HG03575 (cell line): ENCODE results near the gene ACAD10.
"Not testable (repeated sequence)": the region's sequence is repeated elsewhere in the genome, so short reads cannot be mapped to it uniquely, and the experiment has no call there.

Experiments
- ATAC-seq: cut with Tn5 transposase; IDR thresholded peaks from one replicate; pipeline ENCODE4 v1.9.1; 2021; ENCODE audit not compliant: unreplicated experiment, insufficient number of reproducible peaks, low FRiP score; ENCODE audit errors: extremely low read depth

Gene ACAD10

DNA sequence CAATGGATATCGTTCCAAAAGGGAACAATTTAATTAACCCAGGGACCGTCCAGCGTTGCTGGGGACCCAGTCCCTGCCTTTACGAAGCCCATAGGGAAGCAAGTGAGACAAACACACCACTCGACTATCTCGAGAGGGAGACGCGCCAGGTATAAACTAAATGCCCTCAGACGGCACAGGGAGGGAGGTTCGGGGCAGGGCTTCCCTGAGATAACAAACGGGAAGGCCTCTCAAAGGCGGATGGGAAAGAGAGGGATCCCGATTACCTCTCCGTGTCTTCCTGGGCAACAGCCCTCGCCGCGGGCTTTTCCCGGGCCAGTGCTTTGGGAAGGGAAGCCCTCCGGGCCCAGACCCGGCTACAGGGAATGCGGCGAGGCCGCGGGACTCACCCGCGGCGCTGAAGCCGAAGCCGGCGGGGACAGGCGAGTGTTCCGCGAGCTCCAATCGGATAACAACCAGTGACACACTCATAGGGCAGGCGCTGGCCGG, 487 bp upstream of the ACAD10 start:
- ATAC-seq = no peak

DNA sequence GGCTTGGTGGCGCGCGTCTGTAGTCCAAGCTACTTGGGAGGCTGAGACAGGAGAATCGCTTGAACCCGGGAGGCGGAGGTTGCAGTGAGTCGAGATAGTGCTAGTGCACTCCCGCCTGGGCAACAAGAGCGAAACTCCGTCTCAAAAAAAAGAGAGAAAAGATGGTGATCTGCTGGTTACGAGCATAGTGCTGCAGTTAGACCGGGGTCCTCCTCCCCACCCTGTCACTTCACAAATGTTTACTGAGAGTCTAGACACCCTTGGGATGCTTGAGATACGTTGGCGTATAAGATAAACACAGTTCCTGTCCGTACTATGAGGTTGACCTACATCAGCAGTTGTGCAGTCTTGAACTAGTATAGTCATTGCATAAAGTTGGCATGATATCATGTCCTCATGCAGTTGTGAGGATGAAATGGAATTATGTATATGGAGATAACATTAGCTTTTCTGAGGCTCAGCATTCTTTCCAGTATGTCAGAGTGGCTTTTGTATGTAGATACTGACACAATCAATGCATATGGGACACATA, 787 bp downstream of the ACAD10 start:
- no peak for ATAC-seq

DNA sequence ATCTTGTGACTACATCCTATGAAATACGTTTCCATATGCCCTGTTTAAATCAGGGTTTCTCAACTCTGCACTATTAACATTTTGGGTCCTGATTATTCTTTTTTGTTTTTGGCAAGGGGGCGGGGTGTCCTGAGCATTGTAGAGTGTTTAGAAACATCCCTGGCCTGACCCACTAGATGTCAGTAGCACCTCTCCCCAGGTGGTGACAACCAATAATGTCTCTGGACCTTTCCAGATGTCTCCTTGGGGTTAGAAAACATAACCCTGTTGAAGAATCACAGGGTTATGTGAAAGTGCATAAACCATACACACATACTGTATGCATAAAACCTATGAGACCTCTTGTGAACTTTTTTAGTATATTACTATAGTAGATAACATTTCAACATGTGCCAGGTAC, 1.4 kb downstream of the ACAD10 start:
- ATAC-seq = no peak

DNA sequence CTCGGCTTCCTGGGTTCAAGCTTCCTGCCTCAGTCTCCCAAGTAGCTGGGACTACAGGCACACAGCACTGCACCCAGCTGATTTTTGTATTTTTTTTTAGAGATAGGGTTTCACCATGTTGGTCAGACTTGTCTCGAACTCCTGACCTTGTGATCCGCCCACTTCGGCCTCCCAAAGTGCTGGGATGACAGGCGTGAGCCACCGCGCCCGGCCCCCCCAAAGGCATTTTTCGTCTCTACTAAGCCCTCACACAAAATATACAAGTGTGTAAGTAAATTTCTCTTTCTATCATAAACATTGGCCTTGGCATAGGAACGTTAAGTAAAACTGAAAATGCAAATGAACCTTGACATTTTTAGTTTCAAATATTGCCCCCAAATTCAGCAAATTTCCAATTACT, 2.1 kb downstream of the ACAD10 start:
- no peak for ATAC-seq

DNA sequence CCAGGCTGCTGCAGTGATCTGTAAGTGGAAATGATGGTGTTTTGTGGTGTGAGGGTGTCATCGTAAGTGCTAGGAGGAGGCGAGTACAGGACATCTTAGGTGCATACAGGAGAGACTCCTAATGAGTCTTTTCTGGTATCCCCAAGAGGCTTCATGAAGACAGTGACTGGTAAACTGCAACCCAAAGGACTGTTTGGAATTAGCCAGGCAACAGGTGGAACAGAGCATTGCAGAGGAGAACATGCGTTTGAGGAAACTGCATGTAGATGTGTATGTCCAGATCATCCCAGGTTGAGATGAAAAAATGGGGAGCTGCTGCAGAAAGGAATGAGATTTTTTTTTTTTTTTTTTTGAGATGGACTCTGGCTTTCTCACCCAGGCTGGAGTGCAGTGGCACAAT, 5.4 kb downstream of the ACAD10 start:
- ATAC-seq = no peak

DNA sequence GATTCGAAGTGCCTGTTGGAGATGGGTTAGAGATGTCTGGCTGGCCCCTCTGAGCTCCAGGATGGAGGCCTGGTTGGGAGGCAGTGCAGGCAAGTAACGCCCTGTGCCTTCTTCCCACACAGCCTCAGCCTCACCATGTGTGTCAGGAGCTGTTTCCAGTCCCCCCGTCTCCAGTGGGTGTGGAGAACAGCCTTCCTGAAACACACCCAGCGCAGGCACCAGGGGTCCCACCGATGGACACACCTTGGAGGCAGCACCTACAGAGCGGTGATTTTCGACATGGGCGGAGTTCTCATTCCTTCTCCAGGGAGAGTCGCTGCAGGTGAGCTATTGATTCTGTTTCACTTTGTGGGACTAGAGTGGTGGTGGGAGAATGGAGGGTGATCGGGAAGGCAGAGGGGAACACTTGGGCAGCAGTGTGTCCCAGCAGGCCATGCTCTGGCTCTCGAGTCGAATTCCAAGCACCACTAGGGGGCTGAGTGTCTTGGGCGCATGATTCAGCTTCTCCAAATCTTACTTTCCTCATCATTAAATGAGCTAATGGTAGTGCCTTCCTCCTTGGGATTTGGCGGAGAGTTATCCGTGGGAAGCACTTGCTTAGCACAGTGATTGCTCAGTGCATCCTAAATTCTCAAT, 6.8 kb downstream of the ACAD10 start:
- no peak for ATAC-seq

DNA sequence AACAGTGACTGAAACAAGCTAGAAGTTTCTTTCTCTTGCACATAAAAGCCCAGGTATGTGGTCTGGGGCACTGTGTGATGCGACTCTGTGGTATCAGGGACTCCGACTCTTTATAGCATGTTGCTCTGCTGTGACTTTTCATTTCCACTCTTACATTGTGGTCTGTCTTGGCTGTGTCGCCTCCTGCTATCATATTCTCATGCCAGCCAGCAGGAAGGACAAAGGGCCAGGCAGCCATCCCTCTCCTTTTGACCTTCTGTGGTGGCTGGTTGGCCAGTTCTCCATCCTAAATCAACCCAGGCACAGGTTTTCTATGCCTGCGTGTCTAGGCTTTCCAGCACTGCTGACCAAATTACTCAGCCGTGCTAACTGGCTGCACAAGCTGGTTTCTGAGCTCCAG, 8.0 kb downstream of the ACAD10 start:
- ATAC-seq = no peak

DNA sequence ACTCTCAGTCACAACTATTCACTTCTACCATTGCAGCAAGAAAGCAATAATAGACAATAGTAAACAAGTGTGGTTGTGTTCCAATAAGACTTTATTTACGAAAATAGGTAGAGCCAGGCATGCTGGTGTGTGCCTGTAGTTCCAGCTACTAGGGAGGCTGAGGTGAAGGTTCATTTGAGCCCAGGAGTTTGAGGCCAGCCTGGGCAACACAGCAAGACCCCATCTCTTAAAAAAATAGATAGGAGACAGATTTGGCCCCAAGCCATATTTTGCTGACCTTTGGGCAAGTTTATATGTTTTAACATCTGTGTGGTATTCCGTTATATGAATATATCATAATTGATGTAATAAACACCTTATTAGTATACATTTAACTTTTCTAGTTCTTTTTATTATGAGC, 14.1 kb downstream of the ACAD10 start:
- no peak for ATAC-seq

DNA sequence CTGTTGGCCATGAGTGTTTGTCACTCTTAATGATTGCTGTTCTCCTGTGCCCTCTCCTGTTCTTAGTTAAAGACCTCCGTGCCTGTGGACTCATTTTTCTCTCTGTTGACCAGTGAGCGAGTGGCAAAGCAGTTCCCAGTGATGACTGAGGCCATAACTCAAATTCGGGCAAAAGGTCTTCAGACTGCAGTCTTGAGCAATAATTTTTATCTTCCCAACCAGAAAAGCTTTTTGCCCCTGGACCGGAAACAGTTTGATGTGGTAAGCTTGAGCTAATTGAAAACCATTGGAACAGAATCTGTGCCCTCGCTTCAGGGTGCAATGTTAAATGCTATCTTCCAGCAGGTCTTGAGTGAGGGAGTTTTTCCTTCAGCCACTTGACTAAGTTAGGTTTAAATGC, 19.8 kb downstream of the ACAD10 start:
- no peak for ATAC-seq

DNA sequence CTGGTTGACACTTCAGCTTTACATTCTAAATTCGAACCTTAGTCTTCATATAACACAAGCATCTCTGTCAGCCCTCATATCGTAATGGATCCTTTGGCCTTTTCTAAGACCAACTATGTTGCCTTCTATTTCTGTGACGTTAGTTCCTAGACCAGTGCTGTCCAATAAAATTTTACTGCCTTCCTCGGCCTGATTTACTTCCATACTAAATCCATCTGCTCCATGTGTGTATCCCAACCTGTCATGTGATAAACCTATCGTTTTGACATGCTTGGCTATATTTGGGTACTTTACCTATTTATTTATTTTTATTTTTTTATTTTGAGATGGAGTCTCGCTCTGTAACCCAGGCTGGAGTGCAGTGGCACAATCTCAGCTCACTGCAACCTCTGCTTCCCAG, 20.3 kb downstream of the ACAD10 start:
- ATAC-seq = no peak

DNA sequence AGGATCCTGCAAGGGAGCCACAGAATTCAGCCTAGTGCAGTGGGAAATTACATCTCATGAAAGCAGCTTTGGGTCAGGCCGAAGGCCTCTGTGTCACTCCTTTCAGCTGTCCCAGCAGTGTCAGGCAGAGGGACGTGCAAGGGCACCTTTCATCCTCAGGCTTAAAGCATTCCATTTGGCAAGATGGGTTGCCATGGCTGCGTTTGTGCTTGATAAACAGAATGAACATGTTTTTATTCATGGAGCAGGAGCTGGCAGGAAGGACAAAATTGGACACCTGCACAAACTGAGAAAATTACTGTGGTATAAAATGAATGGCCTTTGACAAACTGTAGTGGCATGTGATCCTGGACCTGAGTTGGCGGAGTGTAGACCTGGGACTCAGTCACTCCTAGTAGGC, 29.4 kb downstream of the ACAD10 start:
- no peak for ATAC-seq

DNA sequence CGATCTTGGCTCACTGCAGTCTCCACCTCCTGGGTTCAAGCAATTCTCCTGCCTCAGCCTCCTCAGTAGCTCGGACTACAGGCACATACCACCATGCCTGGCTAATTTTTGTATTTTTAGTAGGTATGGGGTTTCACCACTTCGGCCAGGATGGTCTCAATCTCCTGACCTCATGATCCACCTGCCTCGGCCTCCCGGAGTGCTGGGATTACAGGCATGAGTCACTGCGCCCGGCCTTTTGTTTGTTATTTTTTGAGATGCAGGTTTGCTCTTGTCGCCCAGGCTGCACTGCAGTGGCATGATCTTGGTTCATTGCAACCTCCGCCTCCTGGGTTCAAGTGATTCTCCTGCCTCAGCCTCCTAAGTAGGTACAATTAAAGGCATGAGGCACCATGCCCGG, 33.5 kb downstream of the ACAD10 start:
- not testable (repeated sequence) for ATAC-seq

DNA sequence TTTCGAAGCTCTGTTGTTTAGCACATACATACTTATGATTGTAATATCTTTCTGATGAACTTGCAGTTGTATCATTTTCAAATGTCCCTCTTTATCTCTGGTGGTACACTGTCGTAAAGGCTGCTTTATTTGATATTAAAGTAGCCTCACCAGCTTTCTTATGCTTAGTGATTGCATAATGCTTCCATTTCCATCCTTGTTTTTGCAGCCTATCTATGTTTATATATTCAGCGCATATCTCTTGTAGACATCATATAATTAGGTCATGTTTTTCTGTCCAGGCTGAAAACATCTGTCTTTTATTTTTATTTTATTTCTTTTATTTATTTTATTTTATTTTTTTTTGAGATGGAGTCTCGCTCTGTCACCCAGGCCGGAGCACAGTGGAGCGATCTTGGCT, 34.6 kb downstream of the ACAD10 start:
- ATAC-seq = no peak

DNA sequence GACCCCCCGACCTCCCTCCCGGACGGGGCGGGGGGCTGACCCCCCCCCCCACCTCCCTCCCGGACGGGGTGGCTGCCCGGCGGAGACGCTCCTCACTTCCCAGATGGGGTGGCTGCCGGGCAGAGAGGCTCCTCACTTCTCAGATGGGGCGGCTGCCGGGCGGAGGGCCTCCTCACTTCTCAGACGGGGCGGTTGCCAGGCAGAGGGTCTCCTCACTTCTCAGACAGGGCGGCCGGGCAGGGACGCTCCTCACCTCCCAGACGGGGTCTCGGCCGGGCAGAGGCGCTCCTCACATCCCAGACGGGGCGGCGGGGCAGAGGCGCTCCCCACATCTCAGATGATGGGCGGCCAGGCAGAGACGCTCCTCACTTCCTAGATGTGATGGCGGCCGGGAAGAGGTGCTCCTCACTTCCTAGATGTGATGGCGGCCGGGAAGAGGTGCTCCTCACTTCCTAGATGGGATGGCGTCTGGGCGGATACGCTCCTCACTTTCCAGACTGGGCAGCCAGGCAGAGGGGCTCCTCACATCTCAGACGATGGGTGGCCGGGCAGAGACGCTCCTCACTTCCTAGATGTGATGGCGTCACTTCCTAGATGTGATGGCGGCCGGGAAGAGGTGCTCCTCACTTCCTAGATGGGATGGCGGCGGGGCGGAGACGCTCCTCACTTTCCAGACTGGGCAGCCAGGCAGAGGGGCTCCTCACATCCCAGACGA, 38.0 kb downstream of the ACAD10 start:
- ATAC-seq = not testable (repeated sequence)

DNA sequence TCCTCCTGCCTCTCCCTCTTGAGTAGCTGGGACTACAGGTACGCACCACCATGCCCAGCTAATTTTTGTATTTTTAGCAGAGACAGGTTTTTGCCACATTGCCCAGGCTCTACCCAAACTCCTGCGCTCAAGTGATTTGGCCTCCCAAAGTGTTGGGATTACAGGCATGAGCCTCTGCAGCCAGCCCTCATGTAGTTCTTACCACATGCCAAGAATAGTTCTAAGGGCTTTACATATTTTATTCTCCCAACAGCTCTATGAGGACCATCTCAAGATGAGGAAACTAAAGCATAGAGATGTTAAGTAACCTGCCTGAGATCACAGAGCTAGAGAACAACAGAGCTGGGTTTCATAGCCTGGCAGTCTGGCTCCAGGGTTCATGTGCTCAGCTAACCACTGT, 42.9 kb downstream of the ACAD10 start:
- ATAC-seq = no peak

DNA sequence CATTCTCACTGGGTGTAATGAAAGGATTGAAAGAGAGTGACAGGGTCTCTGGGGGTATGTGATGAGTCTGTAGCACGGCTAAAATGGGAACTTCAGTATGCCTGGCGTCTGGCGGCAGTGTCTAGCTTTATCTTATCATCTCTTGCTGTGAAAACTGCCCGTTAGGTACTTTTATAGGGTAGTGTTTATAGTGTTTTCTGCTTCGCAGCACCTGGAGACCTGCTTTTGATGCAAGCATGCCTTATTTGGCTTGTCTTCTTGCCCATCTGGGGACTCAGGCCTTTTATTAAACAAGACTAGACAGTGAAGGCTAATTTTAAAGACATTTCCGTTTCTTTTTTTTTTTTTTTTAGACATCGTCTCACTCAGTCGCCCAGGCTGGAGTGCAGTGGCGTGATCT, 44.6 kb downstream of the ACAD10 start:
- ATAC-seq = no peak

DNA sequence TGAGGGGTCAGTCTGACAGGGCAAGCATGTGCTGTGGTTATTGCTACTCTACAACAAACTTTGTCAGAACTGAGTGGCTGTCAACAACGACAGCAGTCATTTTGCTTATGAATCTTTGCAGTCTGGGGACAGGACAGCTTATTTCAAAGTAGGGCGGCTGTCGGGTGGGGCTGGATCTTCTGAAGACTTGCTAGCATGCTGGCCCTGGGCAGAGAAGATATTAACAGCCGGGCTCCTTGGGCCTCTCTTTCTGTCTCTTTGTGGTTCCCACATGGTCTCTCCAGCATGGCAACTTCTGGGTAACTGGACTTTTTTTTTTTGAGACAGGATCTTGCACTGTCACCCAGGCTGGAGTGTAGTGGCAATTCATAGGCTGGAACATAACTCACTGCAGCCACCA, 46.9 kb downstream of the ACAD10 start:
- no peak for ATAC-seq

DNA sequence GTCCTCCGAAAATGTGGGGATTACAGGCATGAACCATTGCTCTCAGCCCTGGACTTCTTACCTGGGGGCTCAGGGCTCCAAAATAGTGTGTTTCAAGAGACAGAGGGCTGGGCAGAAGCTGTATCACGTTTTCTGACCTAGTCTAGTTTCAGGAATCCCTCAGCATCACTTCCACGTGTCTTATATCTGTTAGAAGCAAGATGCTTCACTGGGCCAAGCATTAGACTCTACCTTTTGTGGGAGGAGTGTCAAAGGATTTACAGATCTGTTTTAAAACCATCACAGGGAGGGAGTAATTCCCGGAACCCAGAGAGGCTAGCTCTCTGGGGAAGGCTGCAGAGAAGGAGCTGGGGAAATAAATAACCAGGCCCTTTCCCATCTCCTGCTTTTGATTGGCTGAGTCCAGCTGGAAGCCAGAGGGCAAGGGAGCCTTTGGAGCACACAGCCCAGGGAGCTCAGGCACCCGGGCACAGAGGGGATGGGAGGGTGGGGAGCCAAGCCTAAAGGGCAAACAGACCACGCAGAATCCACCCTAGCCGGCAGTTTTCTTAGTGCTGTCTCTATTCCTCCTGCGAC, 47.6 kb downstream of the ACAD10 start:
- ATAC-seq = no peak

DNA sequence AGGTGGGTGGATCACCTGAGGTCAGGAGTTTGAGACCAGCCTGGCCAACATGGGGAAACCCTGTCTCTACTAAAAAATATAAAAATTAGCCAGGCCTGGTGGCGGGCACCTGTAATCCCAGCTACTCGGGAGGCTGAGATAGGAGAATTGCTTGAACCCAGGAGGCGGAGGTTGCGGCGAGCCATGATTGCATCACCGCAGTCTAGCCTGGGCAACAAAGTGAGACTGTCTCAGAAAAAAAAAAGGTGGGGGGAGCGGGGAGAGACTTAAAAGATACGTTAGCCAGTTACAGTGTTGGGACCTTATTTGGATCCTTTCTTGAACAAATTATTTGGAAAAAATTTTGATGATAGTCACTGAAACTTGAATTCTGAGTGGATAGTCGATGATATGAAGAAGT, 53.7 kb downstream of the ACAD10 start:
- ATAC-seq = not testable (repeated sequence)

DNA sequence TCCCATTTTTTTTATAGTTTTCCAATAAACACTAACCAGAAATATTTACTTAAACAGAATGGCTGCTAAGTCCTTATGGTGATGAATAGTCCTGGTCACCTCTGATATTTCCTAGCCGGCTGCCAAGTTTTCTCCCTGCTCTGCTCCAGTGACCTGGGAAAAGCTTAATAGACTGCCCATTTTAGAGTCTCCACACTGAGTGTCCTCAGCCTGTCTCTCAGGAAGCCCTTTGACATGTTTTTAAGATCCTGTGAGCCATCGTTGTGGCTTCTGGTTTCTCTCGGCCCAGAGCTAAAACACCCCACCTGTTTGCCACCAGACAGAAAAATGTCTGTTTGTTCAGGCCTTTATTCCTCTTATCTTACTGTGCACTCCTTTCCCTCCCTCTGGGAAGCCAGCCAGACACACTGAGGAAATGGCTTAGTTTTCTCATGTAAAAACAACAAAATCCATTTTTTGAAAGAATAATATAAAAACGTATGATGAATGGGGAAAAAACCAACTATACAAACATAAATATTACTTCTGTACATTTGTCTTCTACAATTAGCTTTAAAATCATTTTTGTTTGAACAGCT, 55.5 kb downstream of the ACAD10 start:
- no peak for ATAC-seq
